HEK293 (cell line): ENCODE measurements around the gene PARVA.

Experiments used
- ATF2 ChIP-seq: fragments of 450-650 bp; formaldehyde crosslinking; IDR thresholded peaks from 2 replicates; pipeline ENCODE4 v1.5.1; 2016; ENCODE audit warnings: missing biosample characterization, missing genetic modification characterization, low read depth
- BCL6B ChIP-seq: fragments of 450-650 bp; formaldehyde crosslinking; IDR thresholded peaks from 2 replicates; pipeline ENCODE4 v1.5.1; 2017; ENCODE audit warnings: missing biosample characterization, missing genetic modification characterization
- CTCF ChIP-seq: fragments of 450-650 bp; formaldehyde crosslinking; IDR thresholded peaks from 2 replicates; pipeline ENCODE4 v1.5.1; 2016; ENCODE audit warnings: missing biosample characterization, missing genetic modification characterization
- REPIN1 ChIP-seq: fragments of 450-650 bp; formaldehyde crosslinking; IDR thresholded peaks from 2 replicates; pipeline ENCODE4 v1.5.1; 2017; ENCODE audit warnings: missing biosample characterization, missing genetic modification characterization, low read depth
- TCF7L2 ChIP-seq: IDR thresholded peaks from 2 replicates; pipeline ENCODE4 v1.6.1; 2011; ENCODE audit warnings: low read depth, mild to moderate bottlenecking, inconsistent platforms, low read length, moderate library complexity, borderline replicate concordance
- YY2 ChIP-seq: fragments of 450-650 bp; formaldehyde crosslinking; IDR thresholded peaks from 2 replicates; pipeline ENCODE4 v1.5.1; 2016; ENCODE audit warnings: missing biosample characterization, missing genetic modification characterization
- ZBTB1 ChIP-seq: fragments of 450-650 bp; formaldehyde crosslinking; IDR thresholded peaks from 2 replicates; pipeline ENCODE4 v1.5.1; 2016; ENCODE audit warnings: missing biosample characterization, missing genetic modification characterization
- ZNF121 ChIP-seq: fragments of 450-650 bp; formaldehyde crosslinking; IDR thresholded peaks from 2 replicates; pipeline ENCODE4 v1.5.1; 2016; ENCODE audit warnings: missing biosample characterization, missing genetic modification characterization
- ZNF138 ChIP-seq: fragments of 450-650 bp; formaldehyde crosslinking; IDR thresholded peaks from 2 replicates; pipeline ENCODE4 v1.5.1; 2016; ENCODE audit warnings: missing biosample characterization, missing genetic modification characterization, borderline replicate concordance
- ZNF274 ChIP-seq, 2 experiments: fragments of 200-500 bp in 1 of 2; fragments of 450-650 bp in 1 of 2; sonication (Bioruptor generic) in 1 of 2; formaldehyde crosslinking in 1 of 2; IDR thresholded peaks; 2 replicates each; pipeline versions ENCODE4 v1.5.1 to v1.6.1; 2014 to 2016; ENCODE audit warnings: borderline replicate concordance in 1 of 2, inconsistent platforms in 1 of 2, low read length in 1 of 2, missing biosample characterization in 1 of 2, missing genetic modification characterization in 1 of 2
- ZNF335 ChIP-seq: fragments of 450-650 bp; formaldehyde crosslinking; conservative IDR thresholded peaks from 2 replicates; pipeline ENCODE4 v1.5.1; 2016; ENCODE audit warnings: missing biosample characterization, missing genetic modification characterization
- ZNF433 ChIP-seq: fragments of 450-650 bp; formaldehyde crosslinking; IDR thresholded peaks from 2 replicates; pipeline ENCODE4 v1.5.1; 2016; ENCODE audit warnings: missing biosample characterization, missing genetic modification characterization, low read depth
- ZNF654 ChIP-seq: fragments of 450-650 bp; formaldehyde crosslinking; IDR thresholded peaks from 2 replicates; pipeline ENCODE4 v1.5.1; 2016; ENCODE audit warnings: low read depth, missing biosample characterization, missing genetic modification characterization

- no peak for TF ChIP-seq YY2 (tag by site-specific recombination)
- TF ChIP-seq CTCF (tag by site-specific recombination) = no peak
- no peak for TF ChIP-seq ZNF433 (tag by site-specific recombination)
- no peak for TF ChIP-seq TCF7L2
- no peak for TF ChIP-seq ZBTB1 (tag by site-specific recombination)
- TF ChIP-seq ZNF654 = no peak
- TF ChIP-seq ZNF274 (IDR thresholded peaks at IDR 0.05; ENCODE audit: low read length) = no peak
- TF ChIP-seq ZNF274 (tag by site-specific recombination; IDR thresholded peaks at IDR 0.05; ENCODE audit: borderline replicate concordance) = no peak
- no peak for TF ChIP-seq REPIN1 (tag by site-specific recombination)
- TF ChIP-seq ZNF121 (tag by site-specific recombination) = no peak
- TF ChIP-seq ZNF335 = no peak
- TF ChIP-seq ATF2 (tag by site-specific recombination) = no peak
- no peak for TF ChIP-seq ZNF138
- no peak for TF ChIP-seq BCL6B (tag by site-specific recombination)
Observed at GRCh38 chr11:12414611-12415010, 37.2 kb downstream of the PARVA start.
